GM23248 (cell line): Measurements from ENCODE around the gene CDCA3. TPM values are rescaled to one million over a fixed set of nuclear protein-coding genes. Genes with fewer than 3 reads are reported as not detected.
"Not testable (repeated sequence)": the region's sequence is repeated elsewhere in the genome, so short reads cannot be mapped to it uniquely, and the experiment has no call there.

ENCODE experiments used
- DNase-seq: peaks from one replicate; pipeline ENCODE4 v3.0.0-alpha.2; 2015
- H2AFZ ChIP-seq: fragments of 200-600 bp; sonication (generic); 2 replicates; pipeline ENCODE4 v1.6.1; 2016; ENCODE audit warnings: antibody characterized with exemption
- H3F3A ChIP-seq: fragments of 200-600 bp; sonication (generic); 2 replicates; pipeline ENCODE4 v1.6.1; 2016; ENCODE audit warnings: mild to moderate bottlenecking, antibody characterized with exemption, mixed run types; ENCODE audit not compliant: insufficient read depth
- H3K27ac ChIP-seq: fragments of 200-600 bp; sonication (generic); 2 replicates; pipeline ENCODE4 v1.5.1; 2016; ENCODE audit warnings: mild to moderate bottlenecking
- H3K27me3 ChIP-seq: fragments of 200-600 bp; sonication (generic); replicated peaks from 2 replicates; pipeline ENCODE4 v1.6.1; 2016; ENCODE audit warnings: mild to moderate bottlenecking; ENCODE audit not compliant: insufficient read depth
- H3K36me3 ChIP-seq: fragments of 200-600 bp; sonication (generic); 2 replicates; pipeline ENCODE4 v1.6.1; 2016; ENCODE audit warnings: low read depth, mild to moderate bottlenecking
- H3K4me1 ChIP-seq: fragments of 200-600 bp; sonication (generic); 2 replicates; pipeline ENCODE4 v1.6.1; 2016; ENCODE audit warnings: mild to moderate bottlenecking; ENCODE audit not compliant: insufficient read depth
- H3K4me2 ChIP-seq: fragments of 200-600 bp; sonication (generic); one replicate; pipeline ENCODE4 v1.6.1; 2016; ENCODE audit warnings: mild to moderate bottlenecking; ENCODE audit not compliant: unreplicated experiment
- H3K4me3 ChIP-seq: fragments of 200-600 bp; sonication (generic); 2 replicates; pipeline ENCODE4 v1.5.1; 2016; ENCODE audit warnings: mild to moderate bottlenecking
- H3K79me2 ChIP-seq: fragments of 200-600 bp; sonication (generic); 2 replicates; pipeline ENCODE4 v1.6.1; 2016; ENCODE audit warnings: mild to moderate bottlenecking; ENCODE audit not compliant: insufficient read depth
- H3K9ac ChIP-seq: fragments of 200-600 bp; sonication (generic); 2 replicates; pipeline ENCODE4 v1.6.1; 2016; ENCODE audit warnings: mild to moderate bottlenecking
- H3K9me2 ChIP-seq: fragments of 200-600 bp; sonication (generic); 2 replicates; pipeline ENCODE4 v1.6.1; 2016; ENCODE audit warnings: mixed run types, mild to moderate bottlenecking, moderate library complexity; ENCODE audit not compliant: insufficient read depth
- H3K9me3 ChIP-seq: fragments of 200-600 bp; sonication (generic); one replicate; pipeline ENCODE4 v1.6.1; 2017; ENCODE audit warnings: low read depth
- H4K20me1 ChIP-seq: fragments of 200-600 bp; sonication (generic); 2 replicates; pipeline ENCODE4 v1.6.0; 2016; ENCODE audit not compliant: insufficient read depth
- EZH2 ChIP-seq: fragments of 200-600 bp; sonication (generic); IDR thresholded peaks from 2 replicates; pipeline ENCODE4 v1.6.1; 2018; ENCODE audit warnings: antibody characterized with exemption, mild to moderate bottlenecking; ENCODE audit not compliant: insufficient read depth, poor library complexity, severe bottlenecking
- EZH2phosphoT487 ChIP-seq: fragments of 200-600 bp; sonication (generic); IDR thresholded peaks from 2 replicates; pipeline ENCODE4 v1.6.1; 2018; ENCODE audit warnings: antibody characterized with exemption, moderate library complexity, mild to moderate bottlenecking, low read depth; ENCODE audit not compliant: insufficient read depth
- WGBS, 2 experiments: methylation state at CpG; one replicate each; pipeline ENCODE4 v1.1.6; 2015 to 2017; ENCODE audit warnings: low lambda C conversion rate in 2 of 2, low coverage in 1 of 2; ENCODE audit errors: missing lambda C conversion rate in 2 of 2; 5-methylcytosine and 5-hydroxymethylcytosine counted together
- in situ Hi-C: fragments of 300-500 bp; cut with MboI; formaldehyde crosslinking; loops from 2 replicates; pipeline ENCODE4 v1.15.0; 2020
- polyA plus RNA-seq: library from polyadenylated mRNA; unstranded; fragments of >200 nt; fragmentation: Nextera tagmentation; extraction: Ambion mirVana; gene quantifications from 2 replicates; pipeline ENCODE4 v1.2.1, GENCODE V29; 2016
- total RNA-seq: library from RNA; depleted of rRNA; stranded (reverse); fragments of >200 nt; shearing (Covaris generic); gene quantifications from 2 replicates; pipeline ENCODE4 v1.2.3, GENCODE V29; 2014

Gene CDCA3
- total and polyA plus RNA-seq, 2 experiments from 2014 or later = 23.9 to 30.2 TPM

DNA sequence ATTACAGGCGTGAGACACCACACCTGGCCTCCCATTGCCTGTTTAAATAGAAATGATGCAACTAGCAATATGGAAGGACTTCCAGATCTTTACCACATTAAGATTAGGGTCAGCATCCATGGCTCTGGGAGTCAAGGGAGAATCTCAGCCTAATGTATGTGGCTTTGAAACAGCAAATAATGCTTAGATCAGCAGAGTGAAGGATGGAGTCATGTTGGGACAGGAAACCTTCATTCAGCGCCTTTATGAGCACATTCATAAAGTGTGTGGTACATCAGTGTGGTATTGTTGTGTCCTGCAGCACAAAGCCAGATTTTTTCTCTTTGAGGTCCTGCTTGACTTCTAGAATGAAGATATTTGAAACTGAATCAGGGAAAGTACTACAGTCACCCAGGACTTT lies 37.3 kb upstream of the CDCA3 start:
- H3K4me1 ChIP-seq = peaks cover 10% of the 10 kb centered on the region; the same call in 1 of the 2 replicates
- no peak for DNase-seq
- H3K9ac ChIP-seq = no peak overlapping the region
- in situ Hi-C loops = no loop called here
- H3K27me3 ChIP-seq = no peaks in the 10 kb centered on the region
- H3F3A ChIP-seq = peaks cover 20% of the 10 kb centered on the region
- no peaks in the 10 kb centered on the region for H3K9me3 ChIP-seq
- H4K20me1 ChIP-seq = no peaks in the 10 kb centered on the region
- 80 to 91% methylated on average over 2 of the region's 2 CpGs for WGBS, 2 experiments
- H3K9me2 ChIP-seq = no peaks in the 10 kb centered on the region
- no peak overlapping the region for H3K4me2 ChIP-seq
- no peaks in the 10 kb centered on the region; the same call in 1 of the 2 replicates for H3K36me3 ChIP-seq
- H3K79me2 ChIP-seq = no peaks in the 10 kb centered on the region
- no peak overlapping the region for H3K4me3 ChIP-seq
- no peak overlapping the region for H3K27ac ChIP-seq
- no peak for TF ChIP-seq EZH2phosphoT487
- TF ChIP-seq EZH2 = no peak
- no peak overlapping the region for H2AFZ ChIP-seq

DNA sequence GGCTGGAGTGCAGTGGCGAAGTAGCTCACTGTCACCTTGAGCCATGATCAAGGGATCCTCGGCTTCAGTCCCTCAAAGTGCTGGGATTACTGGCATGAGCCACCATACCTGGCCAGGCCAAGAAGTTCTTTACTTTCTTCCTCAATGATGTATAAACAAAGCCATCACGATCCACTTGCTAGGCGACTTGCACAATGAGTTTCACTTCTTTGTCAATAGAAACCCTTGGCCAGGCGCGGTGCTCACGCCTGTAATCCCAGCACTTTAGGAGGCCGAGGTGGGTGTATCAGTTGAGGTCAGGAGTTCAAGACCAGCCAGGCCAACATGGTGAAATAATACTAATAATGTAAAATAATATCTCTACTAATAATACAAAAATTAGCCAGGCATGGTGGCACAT lies 36.4 kb upstream of the CDCA3 start:
- Histone ChIP-seq H3F3A (peaks cover 20% of the 10 kb centered on the region), H3K9me2 (no peaks in the 10 kb centered on the region), H3K36me3 (no peaks in the 10 kb centered on the region; the same call in 1 of the 2 replicates), H3K27me3 (no peaks in the 10 kb centered on the region), H3K9me3 (no peaks in the 10 kb centered on the region), H3K9ac (no peak overlapping the region), H2AFZ (no peak overlapping the region), H3K4me1 (peaks cover 10% of the 10 kb centered on the region; the same call in 1 of the 2 replicates), H3K27ac (no peak overlapping the region), H3K79me2 (no peaks in the 10 kb centered on the region), H3K4me3 (no peak overlapping the region), H4K20me1 (no peaks in the 10 kb centered on the region), H3K4me2 (no peak overlapping the region)
- in situ Hi-C loops = no loop called here
- DNase-seq = no peak
- WGBS, 2 experiments = 92 to 94% methylated on average over 8 of the region's 8 CpGs
- TF ChIP-seq EZH2phosphoT487 (no peak), EZH2 (no peak)

DNA sequence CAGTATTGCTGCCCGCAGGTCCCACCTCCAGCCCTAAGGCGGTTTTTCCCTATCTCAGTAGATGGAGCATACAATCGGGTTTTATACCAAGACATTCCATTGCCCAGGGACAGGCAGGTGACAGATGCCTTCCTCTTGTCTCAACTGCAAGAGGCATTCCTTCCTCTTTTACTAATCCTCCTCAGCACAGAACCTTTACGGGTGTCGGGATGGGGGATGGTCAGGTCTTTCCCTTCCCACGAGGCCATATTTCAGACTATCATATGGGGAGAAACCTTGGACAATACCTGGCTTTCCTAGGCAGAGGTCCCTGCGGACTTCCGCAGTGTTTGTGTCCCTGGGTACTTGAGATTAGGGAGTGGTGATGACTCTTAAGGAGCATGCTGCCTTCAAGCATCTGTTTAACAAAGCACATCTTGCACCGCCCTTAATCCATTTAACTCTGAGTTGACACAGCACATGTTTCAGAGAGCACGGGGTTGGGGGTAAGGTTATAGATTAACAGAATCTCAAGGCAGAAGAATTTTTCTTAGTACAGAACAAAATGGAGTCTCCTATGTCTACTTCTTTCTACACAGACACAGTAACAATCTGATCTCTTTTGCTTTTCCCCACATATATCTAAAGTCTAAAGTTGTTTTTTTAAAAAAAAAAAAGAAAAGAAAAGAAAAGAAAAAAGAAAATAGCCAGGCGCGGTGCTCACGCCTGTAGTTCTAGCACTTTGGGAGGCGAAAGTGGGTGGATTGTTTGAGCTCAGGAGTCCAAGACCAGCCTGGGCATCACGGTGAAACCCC lies 35.3 kb upstream of the CDCA3 start:
- 85 to 92% methylated on average over 11 to 13 of the region's 15 CpGs for WGBS, 2 experiments
- DNase-seq, H3K9me3 ChIP-seq, H3K4me1 ChIP-seq, H3K4me2 ChIP-seq, H3K36me3 ChIP-seq, H2AFZ ChIP-seq, H3K9me2 ChIP-seq, in situ Hi-C loops, H3K4me3 ChIP-seq, H3K27me3 ChIP-seq, H4K20me1 ChIP-seq, H3K79me2 ChIP-seq, H3K27ac ChIP-seq, H3K9ac ChIP-seq: not testable (repeated sequence)
- peaks cover 17% of the 10 kb centered on the region for H3F3A ChIP-seq

DNA sequence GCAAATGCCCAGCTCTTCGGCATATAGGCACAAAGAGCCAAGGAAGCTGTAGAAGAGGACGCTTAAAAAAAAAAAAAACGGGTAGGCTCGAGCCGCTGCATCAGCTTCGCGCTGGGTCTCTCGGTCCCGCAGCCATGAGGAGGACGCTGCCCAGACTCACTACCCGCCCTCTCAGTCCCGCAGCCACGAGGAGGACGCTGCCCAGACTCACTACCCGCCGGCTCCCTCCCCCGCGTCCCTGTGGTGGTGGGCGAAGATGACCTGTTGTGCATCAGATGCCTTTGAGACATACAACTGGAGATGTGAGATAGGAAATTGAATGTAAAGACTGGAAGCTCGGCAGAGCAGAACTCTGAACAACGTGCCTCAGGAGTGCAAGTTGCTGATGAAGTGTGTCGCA lies 33.5 kb upstream of the CDCA3 start:
- Histone ChIP-seq H3K4me3 (no peak overlapping the region), H4K20me1 (no peaks in the 10 kb centered on the region), H3K27me3 (no peaks in the 10 kb centered on the region), H3K4me1 (no peaks in the 10 kb centered on the region), H2AFZ (no peak overlapping the region), H3K9ac (no peak overlapping the region), H3K9me3 (no peaks in the 10 kb centered on the region), H3K36me3 (no peaks in the 10 kb centered on the region; the same call in 1 of the 2 replicates), H3F3A (0 out of 2 replicates have a peak, but pooled peaks cover 4% of the 10 kb centered on the region), H3K4me2 (no peak overlapping the region), H3K9me2 (no peaks in the 10 kb centered on the region), H3K27ac (no peak overlapping the region), H3K79me2 (no peaks in the 10 kb centered on the region)
- TF ChIP-seq EZH2phosphoT487 (no peak), EZH2 (no peak)
- in situ Hi-C loops = no loop called here
- no peak for DNase-seq
- 71 to 79% methylated on average over 22 of the region's 22 CpGs for WGBS, 2 experiments
